Stimulated activated CD8-positive, alpha-beta memory T cell treated with anti-CD3 and anti-CD28 coated beads, Interleukin-7, amount 100 ng/mL, for 4 hours (primary cell): ENCODE results near the gene FGFR2.

Source experiments
- DNase-seq, 2 donors: peaks; one replicate each; pipeline ENCODE4 v3.0.0-alpha.2; 2020; ENCODE audit warnings: low read depth in 2 of 2

FGFR2 gene

GRCh38 chr10:121598263-121599249 is at the start of gene FGFR2:
FGFR2 (minus strand) TSS chr10:121598444; CDS start chr10:121593817, 4,627 bp downstream.
- DNase-seq, result no peak

GRCh38 chr10:121647401-121647800 is 49.2 kb upstream of the FGFR2 start:
- no peak for DNase-seq

GRCh38 chr10:121645696-121646095 is 47.5 kb upstream of the FGFR2 start:
- DNase-seq, result no peak

GRCh38 chr10:121644501-121644900 is 46.3 kb upstream of the FGFR2 start:
- no peak for DNase-seq

GRCh38 chr10:121640266-121640665 is 42.0 kb upstream of the FGFR2 start:
- no peak for DNase-seq

- no peak for DNase-seq
These were observed 41.2 kb upstream of the FGFR2 start for GRCh38 chr10:121639416-121639815.

GRCh38 chr10:121637437-121637836 is 39.2 kb upstream of the FGFR2 start:
- DNase-seq, result no peak

- DNase-seq, result no peak
These were observed 34.8 kb upstream of the FGFR2 start for GRCh38 chr10:121633056-121633455.

GRCh38 chr10:121631365-121632029 is 33.3 kb upstream of the FGFR2 start:
- DNase-seq, result no peak

GRCh38 chr10:121628859-121629258 is 30.6 kb upstream of the FGFR2 start:
- DNase-seq, result no peak

- DNase-seq, result no peak
These were observed 29.8 kb upstream of the FGFR2 start for GRCh38 chr10:121627876-121628581.

- DNase-seq, result no peak
These were observed 26.7 kb upstream of the FGFR2 start for GRCh38 chr10:121624836-121625486.

GRCh38 chr10:121618906-121619305 is 20.7 kb upstream of the FGFR2 start:
- DNase-seq, result no peak

- DNase-seq, result no peak
These were observed 18.9 kb upstream of the FGFR2 start for GRCh38 chr10:121617176-121617575.

GRCh38 chr10:121616291-121616690 is 18.0 kb upstream of the FGFR2 start:
- DNase-seq, result no peak

- no peak for DNase-seq
These were observed 17.6 kb upstream of the FGFR2 start for GRCh38 chr10:121615836-121616235.

GRCh38 chr10:121615435-121615793 is 17.2 kb upstream of the FGFR2 start:
- no peak for DNase-seq

GRCh38 chr10:121614613-121615434 is 16.6 kb upstream of the FGFR2 start:
- no peak for DNase-seq

GRCh38 chr10:121613456-121613855 is 15.2 kb upstream of the FGFR2 start:
- no peak for DNase-seq

GRCh38 chr10:121611393-121612159 is 13.3 kb upstream of the FGFR2 start:
- no peak for DNase-seq
